Endodermal cell (in vitro differentiated cells): ENCODE data around the gene USH1C. TPM values are rescaled to one million over a fixed set of nuclear protein-coding genes. Genes with fewer than 3 reads are reported as not detected.

Experiments used
- DNase-seq: peaks from one replicate; pipeline ENCODE4 v3.0.0-alpha.2; 2017
- H3K27ac ChIP-seq: 2 replicates; pipeline ENCODE4 v1.5.1; 2013; ENCODE audit warnings: mild to moderate bottlenecking, low read depth, low read length, moderate library complexity
- H3K27me3 ChIP-seq: 2 replicates; pipeline ENCODE4 v1.6.1; 2013; ENCODE audit warnings: mild to moderate bottlenecking, low read length, moderate library complexity; ENCODE audit not compliant: insufficient read depth, control insufficient read depth, poor library complexity, severe bottlenecking
- H3K36me3 ChIP-seq: 2 replicates; pipeline ENCODE4 v1.7.0; 2013; ENCODE audit warnings: mild to moderate bottlenecking, low read length, moderate library complexity; ENCODE audit not compliant: control insufficient read depth, insufficient read depth
- H3K4me1 ChIP-seq: one replicate; pipeline ENCODE4 v1.7.0; 2013; ENCODE audit warnings: low read length; ENCODE audit not compliant: control insufficient read depth, insufficient read depth
- H3K4me3 ChIP-seq: 2 replicates; pipeline ENCODE4 v1.5.1; 2013; ENCODE audit warnings: mild to moderate bottlenecking, low read length, moderate library complexity
- H3K9ac ChIP-seq: 2 replicates; pipeline ENCODE4 v1.6.1; 2013; ENCODE audit warnings: mild to moderate bottlenecking, low read length, moderate library complexity; ENCODE audit not compliant: poor library complexity, severe bottlenecking; ENCODE audit errors: extremely low read depth
- H3K9me3 ChIP-seq: 2 replicates; pipeline ENCODE4 v1.6.1; 2013; ENCODE audit warnings: mild to moderate bottlenecking, low read length, moderate library complexity; ENCODE audit not compliant: control insufficient read depth
- H3K27ac Mint-ChIP-seq: 2 replicates; pipeline ENCODE4 v1.8.0; 2020; ENCODE audit warnings: mixed read lengths
- H3K27me3 Mint-ChIP-seq: 2 replicates; pipeline ENCODE4 v1.8.0; 2021; ENCODE audit warnings: mild to moderate bottlenecking, mixed read lengths; ENCODE audit not compliant: insufficient read depth
- H3K36me3 Mint-ChIP-seq: 2 replicates; pipeline ENCODE4 v1.8.0; 2020; ENCODE audit warnings: low read depth, mixed read lengths
- H3K4me1 Mint-ChIP-seq: 2 replicates; pipeline ENCODE4 v1.8.0; 2020; ENCODE audit warnings: mixed read lengths
- H3K4me3 Mint-ChIP-seq: 2 replicates; pipeline ENCODE4 v1.8.0; 2020; ENCODE audit warnings: mild to moderate bottlenecking, moderate library complexity, mixed read lengths
- H3K9me3 Mint-ChIP-seq: 2 replicates; pipeline ENCODE4 v1.8.0; 2020; ENCODE audit warnings: mild to moderate bottlenecking, mixed read lengths
- CTCF ChIP-seq: fragments of 200-600 bp; sonication (generic); conservative IDR thresholded peaks from 2 replicates; pipeline ENCODE4 v1.5.0; 2021; ENCODE audit warnings: antibody characterized with exemption, mild to moderate bottlenecking
- WGBS, 2 experiments: methylation state at CpG; one replicate each; pipeline versions ENCODE4 v1.1.5 to v1.1.7; 2013; ENCODE audit warnings: missing lambda C conversion rate in 2 of 2, mixed read lengths in 1 of 2; ENCODE audit not compliant: insufficient coverage in 1 of 2, insufficient read length in 1 of 2; 5-methylcytosine and 5-hydroxymethylcytosine counted together
- total RNA-seq, 2 donors: library from RNA; stranded (reverse); fragmentation: NEBNext Ultra II Directional in 1 of 2; extraction: Animal tissue kit (Norgen Biotek cat#: 25700) in 1 of 2; gene quantifications; 2 replicates in 1 of 2; 3 replicates in 1 of 2; pipeline ENCODE4 v1.2.1, GENCODE V29; 2021

Gene USH1C
- total RNA-seq, 2 donors from 2014 or later, result 1.5 to 2.8 TPM

DNA sequence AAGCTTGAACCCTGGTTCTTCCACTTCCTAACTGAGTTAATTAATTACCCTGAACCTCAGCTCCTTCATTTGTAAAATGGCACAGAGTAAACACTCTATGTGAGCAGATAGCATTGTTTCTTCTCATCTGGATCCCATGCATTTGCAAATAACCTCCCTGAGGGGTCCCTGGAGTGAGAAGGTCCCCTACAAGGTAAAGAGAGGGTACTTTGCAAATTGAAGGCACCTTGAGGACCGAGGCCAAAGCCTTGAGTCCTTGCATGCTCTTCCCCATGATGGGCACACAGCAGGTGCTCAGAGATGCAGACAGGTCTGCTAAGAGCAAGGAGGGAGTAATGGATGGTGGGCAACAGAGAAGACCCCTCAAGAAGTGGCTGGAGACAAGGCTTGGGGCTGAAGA lies 36.1 kb upstream of the USH1C start:
- Histone ChIP-seq H3K27ac (no peak overlapping the region), H3K4me1 (peaks cover 3% of the 10 kb centered on the region), H3K9me3 (no peaks in the 10 kb centered on the region), H3K36me3 (no peaks in the 10 kb centered on the region), H3K4me3 (no peak overlapping the region), H3K27me3 (peaks cover 6% of the 10 kb centered on the region), H3K9ac (no peak overlapping the region)
- no peaks in the 10 kb centered on the region for H3K36me3 Mint-ChIP-seq
- DNase-seq, result peak; percentile 35
- peaks cover 15% of the 10 kb centered on the region for H3K4me1 Mint-ChIP-seq
- H3K27me3 Mint-ChIP-seq, result peaks cover 42% of the 10 kb centered on the region
- H3K27ac Mint-ChIP-seq, result no peak overlapping the region
- H3K9me3 Mint-ChIP-seq, result no peaks in the 10 kb centered on the region
- WGBS, 2 experiments, result 61 to 64% methylated on average over 1 of the region's 1 CpG
- no peak overlapping the region for H3K4me3 Mint-ChIP-seq
- TF ChIP-seq CTCF, result no peak

- DNase-seq, result no peak
- H3K36me3 Mint-ChIP-seq, result no peaks in the 10 kb centered on the region
- peaks cover 15% of the 10 kb centered on the region for H3K4me1 Mint-ChIP-seq
- Histone ChIP-seq H3K36me3 (no peaks in the 10 kb centered on the region), H3K4me3 (no peak overlapping the region), H3K27me3 (peaks cover 11% of the 10 kb centered on the region), H3K4me1 (peaks cover 3% of the 10 kb centered on the region), H3K27ac (no peak overlapping the region), H3K9ac (no peak overlapping the region), H3K9me3 (no peaks in the 10 kb centered on the region)
- no peak for TF ChIP-seq CTCF
- H3K4me3 Mint-ChIP-seq, result no peak overlapping the region
- no peaks in the 10 kb centered on the region for H3K9me3 Mint-ChIP-seq
- 96 to 100% methylated on average over 5 to 7 of the region's 7 CpGs for WGBS, 2 experiments
- H3K27ac Mint-ChIP-seq, result no peak overlapping the region
- peaks cover 50% of the 10 kb centered on the region for H3K27me3 Mint-ChIP-seq
These were observed 35.2 kb upstream of the USH1C start for GRCh38 chr11:17579451-17579850.

GRCh38 chr11:17578958-17579357 lies 34.7 kb upstream of the USH1C start:
- no peak for TF ChIP-seq CTCF
- Histone ChIP-seq H3K27me3 (peaks cover 11% of the 10 kb centered on the region), H3K9ac (no peak overlapping the region), H3K4me3 (no peak overlapping the region), H3K4me1 (peaks cover 3% of the 10 kb centered on the region), H3K9me3 (no peaks in the 10 kb centered on the region), H3K36me3 (no peaks in the 10 kb centered on the region), H3K27ac (no peak overlapping the region)
- Mint-ChIP-seq H3K27ac (no peak overlapping the region), H3K9me3 (no peaks in the 10 kb centered on the region), H3K4me3 (no peak overlapping the region), H3K27me3 (peaks cover 52% of the 10 kb centered on the region), H3K4me1 (peaks cover 15% of the 10 kb centered on the region), H3K36me3 (no peaks in the 10 kb centered on the region)
- WGBS, 2 experiments, result 95 to 100% methylated on average over 2 to 8 of the region's 8 CpGs
- peak; percentile 19 for DNase-seq
